ENCODE results near the gene ARHGAP28.

ARHGAP28 gene

GRCh38 chr18:6746386-6746960, 17.0 kb downstream of the ARHGAP28 start:
- no peak for TF ChIP-seq CTCF (IDR thresholded peaks at IDR 0.05; ENCODE audit: low read length, missing control alignments)
- no peak for DNase-seq (ENCODE audit: low read depth)
- H3K4me3 ChIP-seq (replicated peaks; ENCODE audit: low read depth, low read length), result no peak overlapping the region

DNA sequence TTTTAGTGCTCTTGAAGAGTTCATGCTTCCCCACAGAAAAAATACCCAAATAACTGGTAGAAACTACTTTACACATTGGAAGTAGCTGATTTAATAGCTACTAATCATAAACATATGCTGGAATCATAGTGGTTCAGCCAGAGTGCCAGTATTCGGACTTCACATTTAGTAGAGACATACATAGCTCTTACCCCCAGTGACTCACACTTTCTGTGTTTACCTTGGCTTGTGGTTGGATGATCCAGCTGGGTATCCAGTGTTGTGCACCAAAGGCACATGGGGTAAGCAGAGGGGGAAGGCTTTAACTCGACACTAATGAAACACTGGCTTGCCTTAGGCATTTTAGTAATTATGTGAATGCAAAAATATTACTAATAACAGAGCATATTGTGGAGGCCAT, 18.1 kb downstream of the ARHGAP28 start:
- TF ChIP-seq CTCF (IDR thresholded peaks at IDR 0.05; ENCODE audit: low read length, missing control alignments), result no peak
- H3K4me3 ChIP-seq (replicated peaks; ENCODE audit: low read depth, low read length), result no peak overlapping the region
- DNase-seq (ENCODE audit: low read depth), result peak; percentile 67

GRCh38 chr18:6748241-6748640, 18.7 kb downstream of the ARHGAP28 start:
- no peak overlapping the region for H3K4me3 ChIP-seq (replicated peaks; ENCODE audit: low read depth, low read length)
- DNase-seq (ENCODE audit: low read depth), result no peak
- TF ChIP-seq CTCF (IDR thresholded peaks at IDR 0.05; ENCODE audit: low read length, missing control alignments), result no peak

DNA sequence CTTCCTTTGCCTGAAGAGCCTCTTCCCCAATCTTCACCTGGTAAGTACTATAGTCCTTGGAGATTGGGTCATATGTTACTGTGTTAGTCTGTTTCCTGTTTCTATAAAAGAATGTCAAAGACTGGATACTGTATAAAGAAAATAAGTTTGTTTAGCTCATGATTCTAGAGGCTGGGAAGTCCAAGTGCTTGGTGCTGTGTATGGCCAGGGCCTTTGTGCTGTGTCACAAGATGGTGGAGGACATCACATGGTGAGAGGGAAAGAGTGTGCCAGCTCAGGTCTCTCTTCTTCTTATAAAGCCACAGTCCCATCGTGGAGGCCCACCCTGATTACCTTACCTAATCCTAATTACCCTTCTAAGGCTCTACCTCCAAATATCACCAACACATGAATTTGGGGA, 20.9 kb downstream of the ARHGAP28 start:
- no peak for TF ChIP-seq CTCF (IDR thresholded peaks at IDR 0.05; ENCODE audit: low read length, missing control alignments)
- no peak for DNase-seq (ENCODE audit: low read depth)
- H3K4me3 ChIP-seq (replicated peaks; ENCODE audit: low read depth, low read length), result no peak overlapping the region

- DNase-seq (ENCODE audit: low read depth), result no peak
- TF ChIP-seq CTCF (IDR thresholded peaks at IDR 0.05; ENCODE audit: low read length, missing control alignments), result no peak
- H3K4me3 ChIP-seq (replicated peaks; ENCODE audit: low read depth, low read length), result no peak overlapping the region
Observed at GRCh38 chr18:6751222-6751621, 21.7 kb downstream of the ARHGAP28 start.

DNA sequence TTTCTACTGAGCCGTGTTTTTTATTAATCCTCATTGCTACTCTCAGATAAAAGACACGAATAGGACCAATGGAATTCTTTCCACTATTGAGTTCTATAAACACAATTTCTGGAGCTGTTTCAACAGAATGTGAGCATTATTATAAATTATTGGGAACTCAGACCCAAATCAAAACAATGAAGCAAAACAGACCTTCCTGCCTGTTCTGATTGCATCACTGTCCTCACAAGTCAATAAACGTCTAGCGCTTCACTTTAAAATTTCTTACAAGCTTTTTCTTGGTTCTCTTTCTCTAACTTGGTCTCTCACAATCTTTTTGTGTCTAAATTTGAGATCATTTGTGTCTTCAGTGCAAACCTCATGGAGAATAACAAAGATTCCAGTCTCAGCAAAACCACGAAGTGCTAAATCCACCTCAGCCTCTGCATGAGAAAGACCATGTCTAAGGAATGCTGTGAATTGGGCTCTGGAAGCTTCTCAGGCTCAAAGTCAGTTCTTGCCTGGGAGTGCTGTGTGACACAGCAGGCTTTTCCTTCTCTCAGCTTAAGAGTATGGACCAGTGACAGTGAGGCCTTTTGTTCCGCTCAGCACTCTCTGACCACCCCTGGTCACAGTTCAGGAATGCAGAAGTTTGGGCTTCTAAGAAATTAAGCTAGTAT, 22.8 kb downstream of the ARHGAP28 start:
- no peak for TF ChIP-seq CTCF (IDR thresholded peaks at IDR 0.05; ENCODE audit: low read length, missing control alignments)
- peak; percentile 17 for DNase-seq (ENCODE audit: low read depth)
- H3K4me3 ChIP-seq (replicated peaks; ENCODE audit: low read depth, low read length), result no peak overlapping the region

DNA sequence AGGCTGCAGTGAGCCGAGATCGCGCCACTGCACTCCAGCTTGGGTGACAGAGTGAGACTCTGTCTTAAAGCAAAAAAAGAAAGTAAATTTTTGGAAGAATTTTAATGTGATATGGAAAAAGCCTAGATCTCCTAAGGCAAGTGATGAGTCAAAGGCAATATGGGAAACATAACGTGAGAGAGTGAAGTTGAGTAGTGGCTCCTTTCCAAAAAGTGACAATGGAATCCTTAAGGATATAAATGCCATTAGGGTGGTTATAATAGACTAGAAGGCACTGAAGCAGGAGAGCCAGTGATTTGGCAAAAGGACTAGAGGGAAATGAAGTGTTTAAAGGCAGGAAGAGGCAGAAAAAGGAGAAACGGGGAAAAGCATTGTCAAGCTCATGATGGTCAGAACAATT, 25.6 kb downstream of the ARHGAP28 start:
- TF ChIP-seq CTCF (IDR thresholded peaks at IDR 0.05; ENCODE audit: low read length, missing control alignments), result no peak
- DNase-seq (ENCODE audit: low read depth), result no peak
- no peak overlapping the region for H3K4me3 ChIP-seq (replicated peaks; ENCODE audit: low read depth, low read length)
